Activated naive CD8-positive, alpha-beta T cell treated with anti-CD3 and anti-CD28 coated beads, Interleukin-2, amount 10 ng/mL, durations not matched to agents 7 days and 5 days (primary cell): Measurements from ENCODE around the gene SHISA5. TPM values are rescaled to one million over a fixed set of nuclear protein-coding genes. Genes with fewer than 3 reads are reported as not detected.

Source experiments
- ATAC-seq: fragments of 150-1000 bp; cut with Tn5 transposase; one replicate; pipeline ENCODE4 v1.10.0; 2021; ENCODE audit warnings: low read depth, moderate library complexity
- POLR2A ChIA-PET: fragments of 350-600 bp; sonication (Branson Sonifier 250); formaldehyde crosslinking; loops from one replicate; lab custom pipeline; 2021; ENCODE audit warnings: antibody characterized with exemption; lab: Charles Lee
- DNase-seq: peaks from one replicate; pipeline ENCODE4 v3.0.0; 2021
- H3K27ac Mint-ChIP-seq: one replicate; pipeline ENCODE4 v1.8.0; 2022; ENCODE audit warnings: mild to moderate bottlenecking, mixed read lengths
- H3K27me3 Mint-ChIP-seq: one replicate; pipeline ENCODE4 v1.8.0; 2022; ENCODE audit warnings: mild to moderate bottlenecking, moderate library complexity, mixed read lengths
- H3K36me3 Mint-ChIP-seq: one replicate; pipeline ENCODE4 v1.8.0; 2021; ENCODE audit warnings: mild to moderate bottlenecking, mixed read lengths
- H3K4me1 Mint-ChIP-seq: one replicate; pipeline ENCODE4 v1.8.0; 2021; ENCODE audit warnings: mixed read lengths
- H3K4me3 Mint-ChIP-seq: one replicate; pipeline ENCODE4 v1.8.0; 2022; ENCODE audit warnings: mild to moderate bottlenecking, moderate library complexity, mixed read lengths
- H3K9me3 Mint-ChIP-seq: one replicate; pipeline ENCODE4 v1.8.0; 2021; ENCODE audit warnings: mixed read lengths
- total RNA-seq, 2 experiments: library from RNA; stranded (reverse); gene quantifications; one replicate each; pipeline ENCODE4 v1.2.3, GENCODE V29; 2021

The SHISA5 gene
- total RNA-seq, 2 experiments from 2014 or later, result 215 to 224 TPM

- Mint-ChIP-seq H3K4me3 (no peak overlapping the region), H3K36me3 (peaks cover 2% of the 10 kb centered on the region), H3K27me3 (peaks cover 4% of the 10 kb centered on the region), H3K27ac (no peak overlapping the region), H3K9me3 (no peaks in the 10 kb centered on the region), H3K4me1 (peaks cover 39% of the 10 kb centered on the region)
- POLR2A ChIA-PET, result interaction anchor here (1.0 kb wide), 1 partner anchor 11 kb away, joined by 3 read pairs; no protein-coding TSS in a partner anchor
- ATAC-seq (no peak), DNase-seq (no peak)
These were observed 7.6 kb upstream of the SHISA5 start for GRCh38 chr3:48511551-48511950.

DNA sequence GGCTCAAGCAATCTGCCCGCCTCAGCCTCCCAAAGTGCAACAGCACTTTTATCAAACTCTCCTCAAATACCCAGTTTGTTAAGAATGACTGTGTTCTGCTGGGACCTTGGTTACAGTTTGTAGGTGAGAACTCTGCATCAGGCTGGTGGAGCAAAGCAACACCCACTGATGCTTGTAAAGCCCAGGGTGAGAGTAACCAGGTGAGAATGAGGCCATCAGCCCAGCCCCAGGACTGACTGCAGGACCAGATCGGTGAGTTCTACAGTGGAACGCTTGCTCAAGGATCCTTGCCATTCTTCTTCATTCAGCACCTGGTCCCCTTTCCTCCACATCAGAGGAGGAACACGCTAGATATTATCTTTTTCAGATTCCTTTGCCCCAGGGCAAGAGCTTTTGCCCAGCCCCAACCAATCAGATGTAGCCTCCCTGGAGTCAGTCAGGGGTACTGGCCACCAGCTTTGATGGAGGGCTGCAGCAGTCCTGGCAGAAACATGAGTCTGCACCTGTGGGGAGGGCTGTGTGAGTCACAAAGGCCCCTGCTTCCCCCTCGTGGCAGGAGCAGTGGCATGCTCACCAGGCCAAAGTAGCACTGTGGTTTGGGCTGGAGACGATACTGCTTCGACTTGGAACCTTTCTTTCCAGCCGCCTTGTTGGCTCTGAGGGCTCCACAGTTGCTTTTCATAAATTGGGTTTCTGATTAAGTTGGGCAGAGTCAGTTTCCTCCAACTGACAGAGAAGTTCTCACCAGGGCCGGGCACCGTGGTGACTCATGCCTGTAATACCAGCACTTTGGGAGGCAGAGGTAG lies 3.5 kb upstream of the SHISA5 start:
- H3K4me1 Mint-ChIP-seq, result peaks cover 36% of the 10 kb centered on the region
- ATAC-seq (peak; percentile 81), DNase-seq (peak; percentile 73)
- POLR2A ChIA-PET, result interaction anchor here (0.6 to 3.3 kb wide), 9 partner anchors 19 to 107 kb away, joined by 3 to 27 read pairs (median 5); partner anchors contain the start of genes ATRIP, CCDC51 and TMA7
- peak overlapping the region; percentile 7 for H3K4me3 Mint-ChIP-seq
- peak overlapping the region; percentile 73 for H3K27ac Mint-ChIP-seq
- H3K36me3 Mint-ChIP-seq, result peaks cover 2% of the 10 kb centered on the region
- peaks cover 4% of the 10 kb centered on the region for H3K27me3 Mint-ChIP-seq
- no peaks in the 10 kb centered on the region for H3K9me3 Mint-ChIP-seq

- POLR2A ChIA-PET, result interaction anchor here (0.7 to 3.8 kb wide), 8 partner anchors 33 to 66 kb away, joined by 3 to 41 read pairs (median 16); partner anchors contain the start of genes ATRIP, CCDC51 and TMA7
- H3K9me3 Mint-ChIP-seq, result no peaks in the 10 kb centered on the region
- no peak overlapping the region for H3K4me3 Mint-ChIP-seq
- H3K27me3 Mint-ChIP-seq, result peaks cover 2% of the 10 kb centered on the region
- peaks cover 4% of the 10 kb centered on the region for H3K36me3 Mint-ChIP-seq
- DNase-seq, result no peak
- no peak overlapping the region for H3K27ac Mint-ChIP-seq
- no peak for ATAC-seq
- H3K4me1 Mint-ChIP-seq, result peaks cover 49% of the 10 kb centered on the region
These were observed 2.1 kb upstream of the SHISA5 start for GRCh38 chr3:48505968-48506504.

DNA sequence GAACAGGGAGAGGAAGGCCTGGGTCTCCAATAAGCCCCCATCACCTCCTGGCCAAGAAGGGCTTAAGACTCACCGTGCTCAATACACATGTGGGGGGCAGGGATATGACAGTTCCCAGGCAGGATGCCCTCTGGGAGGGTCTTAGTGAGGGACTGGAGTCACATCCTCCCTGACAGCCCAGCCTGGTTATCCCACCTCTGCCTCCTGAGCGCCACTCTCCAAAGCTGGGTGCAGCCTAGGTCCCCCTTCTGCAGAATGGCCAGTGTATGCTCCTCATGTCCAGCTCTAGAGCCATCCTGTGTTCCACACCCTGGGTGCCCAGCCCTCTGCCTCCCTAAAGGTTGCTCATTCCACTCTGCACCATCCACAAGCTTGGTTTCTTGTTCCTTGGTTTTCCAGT lies 1.2 kb upstream of the SHISA5 start:
- ATAC-seq, result no peak
- POLR2A ChIA-PET, result interaction anchor here (0.5 to 3.8 kb wide), 7 partner anchors 20 to 65 kb away, joined by 3 to 41 read pairs (median 10); partner anchors contain the start of genes ATRIP, CCDC51 and TMA7
- no peaks in the 10 kb centered on the region for H3K9me3 Mint-ChIP-seq

DNA sequence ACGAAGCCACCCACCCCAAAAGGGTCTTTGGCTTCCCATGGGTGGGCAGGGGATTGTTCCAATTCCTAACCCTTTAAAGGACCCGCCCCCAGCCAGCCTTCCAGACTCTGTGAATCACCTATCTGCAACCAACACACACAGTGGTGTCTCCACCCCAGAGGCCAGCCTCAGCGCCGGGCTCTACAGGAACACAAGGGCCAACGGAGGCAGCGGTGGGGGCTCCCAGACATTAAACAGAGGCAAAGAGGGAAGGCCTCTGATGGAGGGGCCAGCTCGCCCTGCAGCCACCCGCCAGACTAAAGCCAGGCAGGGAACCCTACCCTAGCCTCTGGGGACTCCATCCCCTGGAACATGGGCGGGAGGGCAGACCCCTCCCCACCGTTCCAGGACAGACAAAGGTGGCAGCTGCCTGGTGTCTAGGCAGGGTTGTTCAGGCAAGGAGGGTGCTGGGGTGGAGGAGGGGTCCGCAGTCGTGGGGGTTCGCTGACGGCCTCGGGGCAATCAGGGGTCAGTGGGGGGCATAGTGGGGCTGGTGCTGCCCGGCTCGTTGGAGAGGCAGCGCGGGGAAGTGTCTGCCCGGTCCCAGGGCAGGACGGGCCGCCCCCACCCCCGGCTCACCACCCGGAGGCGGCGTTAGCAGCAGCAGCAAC lies 448 bp downstream of the SHISA5 start:
- Mint-ChIP-seq H3K36me3 (peaks cover 16% of the 10 kb centered on the region), H3K4me1 (peaks cover 48% of the 10 kb centered on the region), H3K9me3 (no peaks in the 10 kb centered on the region), H3K27ac (peak overlapping the region; percentile 84), H3K4me3 (peak overlapping the region; percentile 74), H3K27me3 (no peaks in the 10 kb centered on the region)
- POLR2A ChIA-PET, result interaction anchor here (0.8 to 3.8 kb wide), 7 partner anchors 25 to 64 kb away, joined by 3 to 41 read pairs (median 10); partner anchors contain the start of genes ATRIP, CCDC51 and TMA7
- peak; percentile 10 for ATAC-seq
- peak; percentile 39 for DNase-seq

More for the DNA sequence above, 1.2 kb upstream of the SHISA5 start:
- Mint-ChIP-seq H3K36me3 (peaks cover 8% of the 10 kb centered on the region), H3K27ac (peak overlapping the region; percentile 70), H3K4me3 (peak overlapping the region; percentile 71), H3K27me3 (peaks cover 2% of the 10 kb centered on the region), H3K4me1 (peaks cover 48% of the 10 kb centered on the region)
- no peak for DNase-seq

DNA sequence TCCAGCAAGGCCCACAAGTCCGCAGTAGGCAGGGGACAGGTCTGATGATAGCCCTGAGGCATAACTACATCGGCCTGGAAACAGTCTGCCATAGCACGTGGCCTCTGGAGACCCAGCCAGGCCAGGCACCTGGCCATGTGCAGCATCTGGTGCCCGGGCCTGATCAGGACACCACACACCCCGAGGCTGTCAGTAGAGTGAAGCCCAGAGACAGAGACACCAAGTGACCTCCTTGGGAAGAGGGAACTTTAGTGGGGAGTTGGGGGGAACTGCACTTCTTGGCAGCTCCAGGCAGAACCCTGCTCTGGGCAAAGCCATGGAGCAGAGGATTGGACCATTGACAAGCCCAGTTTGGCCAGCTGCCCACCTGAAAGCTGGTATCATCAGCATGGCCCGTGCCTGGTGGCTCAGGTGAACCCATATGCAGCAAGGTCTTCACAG lies 1.2 kb downstream of the SHISA5 start:
- no peak for ATAC-seq
- peaks cover 48% of the 10 kb centered on the region for H3K4me1 Mint-ChIP-seq
- H3K27me3 Mint-ChIP-seq, result no peaks in the 10 kb centered on the region
- POLR2A ChIA-PET, result interaction anchor here (3.6 to 3.8 kb wide), 2 partner anchors 30 to 36 kb away, joined by 28 to 41 read pairs; a partner anchor contains a TSS
- peak overlapping the region; percentile 74 for H3K4me3 Mint-ChIP-seq
- peaks cover 22% of the 10 kb centered on the region for H3K36me3 Mint-ChIP-seq
- DNase-seq, result no peak
- H3K9me3 Mint-ChIP-seq, result no peaks in the 10 kb centered on the region
- H3K27ac Mint-ChIP-seq, result peak overlapping the region; percentile 84

- Mint-ChIP-seq H3K4me1 (peaks cover 42% of the 10 kb centered on the region), H3K27ac (peak overlapping the region; percentile 25), H3K27me3 (no peaks in the 10 kb centered on the region), H3K36me3 (peaks cover 26% of the 10 kb centered on the region), H3K9me3 (no peaks in the 10 kb centered on the region), H3K4me3 (peak overlapping the region; percentile 74)
- no peak for ATAC-seq
- POLR2A ChIA-PET, result interaction anchor here (0.6 to 3.6 kb wide), 4 partner anchors 14 to 56 kb away, joined by 3 to 28 read pairs (median 6); partner anchors contain the start of gene ATRIP
- DNase-seq, result no peak
These were observed 1.9 kb downstream of the SHISA5 start for GRCh38 chr3:48502121-48502520.

GRCh38 chr3:48501196-48501595 lies 2.8 kb downstream of the SHISA5 start:
- no peak for ATAC-seq
- no peak for DNase-seq
- POLR2A ChIA-PET, result interaction anchor here (1.1 to 2.3 kb wide), 3 partner anchors 11 to 55 kb away, joined by 3 to 9 read pairs (median 4); partner anchors contain the start of gene ATRIP
- Mint-ChIP-seq H3K27ac (peak overlapping the region; percentile 77), H3K36me3 (peaks cover 26% of the 10 kb centered on the region), H3K9me3 (no peaks in the 10 kb centered on the region), H3K27me3 (no peaks in the 10 kb centered on the region), H3K4me3 (no peak overlapping the region), H3K4me1 (peaks cover 37% of the 10 kb centered on the region)

GRCh38 chr3:48500656-48501055 lies 3.3 kb downstream of the SHISA5 start:
- no peak overlapping the region for H3K27ac Mint-ChIP-seq
- POLR2A ChIA-PET, result interaction anchor here (1.1 to 2.3 kb wide), 3 partner anchors 11 to 54 kb away, joined by 3 to 9 read pairs (median 4); partner anchors contain the start of gene ATRIP
- H3K4me3 Mint-ChIP-seq, result no peak overlapping the region
- H3K27me3 Mint-ChIP-seq, result no peaks in the 10 kb centered on the region
- no peak for ATAC-seq
- peaks cover 34% of the 10 kb centered on the region for H3K4me1 Mint-ChIP-seq
- DNase-seq, result no peak
- peaks cover 26% of the 10 kb centered on the region for H3K36me3 Mint-ChIP-seq
- no peaks in the 10 kb centered on the region for H3K9me3 Mint-ChIP-seq

GRCh38 chr3:48493203-48493501 lies 10.8 kb downstream of the SHISA5 start:
- no peaks in the 10 kb centered on the region for H3K9me3 Mint-ChIP-seq
- H3K36me3 Mint-ChIP-seq, result peaks cover 20% of the 10 kb centered on the region
- ATAC-seq (no peak), DNase-seq (no peak)
- peaks cover 3% of the 10 kb centered on the region for H3K4me1 Mint-ChIP-seq
- POLR2A ChIA-PET, result interaction anchor here (0.7 kb wide), 1 partner anchor 30 kb away, joined by 6 read pairs; no protein-coding TSS in a partner anchor
- H3K4me3 Mint-ChIP-seq, result no peak overlapping the region
- no peaks in the 10 kb centered on the region for H3K27me3 Mint-ChIP-seq
- H3K27ac Mint-ChIP-seq, result no peak overlapping the region

GRCh38 chr3:48492461-48493202 lies 11.3 kb downstream of the SHISA5 start:
- Mint-ChIP-seq H3K36me3 (peaks cover 16% of the 10 kb centered on the region), H3K9me3 (no peaks in the 10 kb centered on the region), H3K4me1 (peaks cover 1% of the 10 kb centered on the region), H3K27ac (no peak overlapping the region), H3K27me3 (no peaks in the 10 kb centered on the region), H3K4me3 (no peak overlapping the region)
- POLR2A ChIA-PET, result interaction anchor here (0.6 to 0.7 kb wide), 2 partner anchors 23 to 29 kb away, joined by 5 to 6 read pairs; no protein-coding TSS in a partner anchor
- ATAC-seq (no peak), DNase-seq (no peak)

DNA sequence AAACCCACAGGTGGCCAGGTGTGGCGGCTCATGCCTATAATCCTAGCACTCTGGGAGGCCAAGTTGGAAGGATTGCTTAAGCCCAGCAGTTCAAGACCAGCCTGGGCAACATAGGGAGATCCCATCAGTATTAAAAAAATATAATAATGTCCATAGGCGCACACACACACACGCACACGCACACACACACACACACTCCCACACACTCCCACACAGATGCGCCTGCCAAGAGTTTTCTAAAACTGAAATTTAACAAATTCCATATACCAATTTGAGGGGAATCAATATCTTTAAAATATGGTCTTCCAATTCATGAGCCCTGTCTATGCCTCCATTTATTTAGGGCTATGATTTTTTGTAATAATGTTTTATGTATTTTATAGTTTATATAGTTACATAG lies 17.0 kb downstream of the SHISA5 start:
- Mint-ChIP-seq H3K4me3 (no peak overlapping the region), H3K27ac (no peak overlapping the region), H3K27me3 (no peaks in the 10 kb centered on the region), H3K9me3 (no peaks in the 10 kb centered on the region), H3K36me3 (peaks cover 6% of the 10 kb centered on the region), H3K4me1 (no peaks in the 10 kb centered on the region)
- POLR2A ChIA-PET, result no interaction called here
- ATAC-seq, result no peak
- no peak for DNase-seq
